ENCODE data around the gene KNOP1.

GRCh38 chr16:19701091-19701490 is 16.9 kb downstream of the KNOP1 start:
- TF ChIP-seq CTCF (IDR thresholded peaks at IDR 0.05) (no peak), POLR2A (IDR thresholded peaks at IDR 0.05) (no peak)
